ENCODE data around the gene RIPPLY3.
A peak's percentile ranks its signal among the peaks of the same experiment; 100 is the strongest.
"Not testable (repeated sequence)": the region's sequence is repeated elsewhere in the genome, so short reads cannot be mapped to it uniquely, and the experiment has no call there.

Gene RIPPLY3

GRCh38 chr21:36981977-36982700 lies 24.4 kb upstream of the RIPPLY3 start:
- no peak for DNase-seq

DNA sequence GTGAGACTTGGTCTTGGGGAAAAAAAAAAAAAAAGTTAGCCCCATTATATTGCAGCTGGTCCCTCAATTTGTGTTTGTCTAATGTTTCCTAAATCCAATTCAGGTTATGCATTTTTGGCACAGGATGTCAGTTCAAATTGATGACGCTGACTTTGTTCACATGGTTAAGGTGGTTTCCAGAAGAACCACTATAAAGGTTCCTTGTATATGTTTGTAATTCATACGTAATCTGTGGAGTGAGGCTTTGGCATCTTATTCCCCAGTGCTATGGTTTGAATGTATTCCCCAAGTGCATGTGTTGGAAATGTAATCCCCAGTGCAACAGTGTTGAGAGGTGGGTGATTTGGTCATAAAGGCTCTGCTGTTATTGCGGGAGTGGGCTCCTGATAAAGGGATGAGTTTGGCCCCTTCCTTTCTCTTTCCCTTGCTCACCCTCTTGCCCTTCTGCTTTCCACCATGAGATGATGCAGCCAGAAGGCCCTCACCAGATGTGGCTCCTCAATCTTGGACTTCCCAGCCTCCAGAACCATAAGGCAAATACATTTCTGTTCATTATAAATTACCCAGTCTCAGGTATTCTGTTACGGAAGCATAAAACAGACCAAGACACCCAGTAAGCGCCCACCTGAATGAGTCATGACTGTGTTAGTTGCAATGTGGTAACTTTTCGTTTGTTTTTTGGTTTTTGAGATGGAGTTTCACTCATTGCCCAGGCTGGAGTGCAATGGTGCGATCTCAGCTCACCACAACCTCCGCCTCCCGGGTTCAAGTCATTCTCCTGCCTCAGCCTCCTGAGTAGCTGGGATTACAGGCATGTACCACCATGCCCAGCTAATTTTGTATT lies 20.5 kb upstream of the RIPPLY3 start:
- no peak for DNase-seq

GRCh38 chr21:36987845-36988244 lies 18.7 kb upstream of the RIPPLY3 start:
- no peak for DNase-seq

DNA sequence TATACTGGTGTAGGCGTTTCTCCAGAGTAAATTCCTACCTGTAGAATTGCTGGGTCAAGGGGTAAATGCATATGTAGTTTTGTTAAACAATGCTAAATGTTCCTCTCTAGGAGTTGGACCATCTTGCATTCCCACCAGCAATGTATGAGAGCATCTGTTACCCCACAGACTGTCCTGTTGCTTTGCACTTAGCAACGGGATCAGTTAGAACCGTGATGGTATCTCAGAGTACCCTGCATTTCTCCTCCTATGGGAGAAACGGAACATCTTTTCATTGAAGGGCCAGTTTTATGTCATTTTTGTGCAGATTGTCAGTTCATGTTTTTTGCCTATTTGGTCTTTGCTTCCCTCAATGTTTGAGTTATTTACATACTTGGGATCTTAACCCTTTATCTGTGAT lies 18.0 kb upstream of the RIPPLY3 start:
- no peak for DNase-seq

- DNase-seq, result not testable (repeated sequence)
Measured at GRCh38 chr21:36989199-36989698, 17.3 kb upstream of the RIPPLY3 start.

GRCh38 chr21:36989699-36990507 lies 16.6 kb upstream of the RIPPLY3 start:
- peak; percentile 95 for DNase-seq

DNA sequence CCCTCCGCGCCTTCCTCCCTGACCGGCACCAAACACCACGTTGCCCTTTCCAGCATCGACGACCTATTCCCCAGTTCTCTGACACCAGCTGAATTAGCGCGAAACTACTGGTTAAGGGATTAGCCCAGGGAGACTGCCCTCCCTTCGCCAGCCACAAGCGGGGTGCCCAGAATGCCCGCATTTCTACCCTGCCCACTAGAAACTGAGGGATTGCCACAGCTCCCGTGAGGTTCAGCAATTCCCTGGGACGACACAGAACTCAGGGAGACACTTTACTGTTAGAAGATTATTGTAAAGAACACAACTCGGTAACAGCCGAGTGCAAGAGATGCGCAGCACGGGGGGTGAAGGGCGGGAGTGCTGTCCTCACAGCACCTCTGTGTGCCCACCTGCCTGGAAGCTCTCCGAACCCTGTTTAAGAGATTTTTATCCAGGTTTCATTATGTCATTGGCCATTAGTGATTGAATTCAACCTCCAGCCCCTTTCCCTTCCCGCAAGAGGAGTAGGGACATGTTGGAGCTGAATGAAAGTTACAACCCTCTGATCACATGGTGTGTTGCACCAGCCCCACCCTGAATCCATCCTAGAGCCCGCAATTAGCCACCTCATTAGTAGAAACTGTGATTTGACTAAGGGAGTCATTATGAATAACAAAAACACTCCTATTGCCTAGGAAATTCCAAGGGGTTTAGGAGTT lies 15.8 kb upstream of the RIPPLY3 start:
- DNase-seq, result no peak

- DNase-seq, result no peak
Measured at GRCh38 chr21:36992671-36993070, 13.8 kb upstream of the RIPPLY3 start.

GRCh38 chr21:36994501-36995158 lies 11.9 kb upstream of the RIPPLY3 start:
- DNase-seq, result no peak

DNA sequence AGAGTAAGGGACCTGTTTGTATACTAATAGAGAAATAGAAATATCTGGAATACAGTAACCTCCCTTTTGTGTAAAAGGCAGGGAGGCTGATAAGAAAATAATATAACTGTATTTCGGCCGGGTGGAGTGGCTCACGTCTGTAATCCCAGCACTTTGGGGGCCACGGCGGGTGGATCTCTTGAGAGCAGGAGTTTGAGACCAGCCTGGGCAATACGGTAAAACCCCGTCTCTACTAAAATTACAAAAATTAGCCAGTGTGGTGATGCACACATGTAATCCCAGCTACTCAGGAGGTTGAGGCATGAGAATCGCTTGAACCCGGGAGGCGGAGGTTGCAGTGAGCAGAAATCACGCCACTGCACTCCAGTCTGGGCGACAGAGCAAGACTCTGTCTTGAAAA lies 11.2 kb upstream of the RIPPLY3 start:
- DNase-seq, result not testable (repeated sequence)

DNA sequence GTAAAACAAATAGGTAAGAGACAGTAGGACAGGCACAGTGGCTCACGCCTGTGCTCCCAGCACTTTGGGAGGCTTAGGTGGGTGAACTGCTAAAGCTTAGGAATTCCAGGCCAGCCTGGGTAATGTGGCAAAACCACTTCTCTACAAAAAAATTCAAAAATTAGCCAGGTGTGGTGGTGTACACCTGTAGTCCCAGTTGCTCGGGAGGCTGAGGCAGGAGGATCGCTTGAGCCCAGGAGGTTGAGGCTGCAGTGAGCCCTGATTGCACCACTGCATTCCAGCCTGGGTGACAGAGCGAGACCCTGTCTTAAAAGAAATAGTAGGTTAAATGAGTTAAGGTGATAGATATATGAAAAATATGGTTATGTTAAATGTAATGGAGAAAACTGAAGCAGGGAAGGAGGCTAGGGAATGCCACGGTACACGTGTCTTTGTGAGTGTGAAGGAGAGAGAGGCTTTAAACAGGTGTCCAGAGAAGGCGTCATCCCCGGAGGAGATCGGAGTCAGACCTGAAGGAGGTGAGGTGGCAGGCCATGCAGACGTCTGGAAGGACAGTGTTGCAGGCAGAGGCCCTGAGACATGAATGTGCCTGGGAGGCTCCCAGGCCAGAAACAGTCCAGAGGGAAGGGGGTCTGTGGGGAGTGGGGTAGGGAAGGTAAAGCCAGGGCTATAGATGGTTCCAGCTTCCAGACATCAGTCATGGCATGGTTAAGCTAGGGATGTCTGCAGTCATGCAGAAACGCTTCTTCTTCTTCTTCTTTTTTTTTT lies 7.2 kb upstream of the RIPPLY3 start:
- DNase-seq, result no peak

- no peak for DNase-seq
Measured at GRCh38 chr21:37000381-37000780, 6.1 kb upstream of the RIPPLY3 start.

- DNase-seq, result no peak
Measured at GRCh38 chr21:37001441-37001840, 5.1 kb upstream of the RIPPLY3 start.

GRCh38 chr21:37002851-37003250 lies 3.7 kb upstream of the RIPPLY3 start:
- not testable (repeated sequence) for DNase-seq

GRCh38 chr21:37003917-37004316 lies 2.6 kb upstream of the RIPPLY3 start:
- DNase-seq, result not testable (repeated sequence)

GRCh38 chr21:37005548-37006485 lies 685 bp upstream of the RIPPLY3 start:
- DNase-seq, result no peak

GRCh38 chr21:37008724-37009123 lies 2.2 kb downstream of the RIPPLY3 start:
- no peak for DNase-seq

DNA sequence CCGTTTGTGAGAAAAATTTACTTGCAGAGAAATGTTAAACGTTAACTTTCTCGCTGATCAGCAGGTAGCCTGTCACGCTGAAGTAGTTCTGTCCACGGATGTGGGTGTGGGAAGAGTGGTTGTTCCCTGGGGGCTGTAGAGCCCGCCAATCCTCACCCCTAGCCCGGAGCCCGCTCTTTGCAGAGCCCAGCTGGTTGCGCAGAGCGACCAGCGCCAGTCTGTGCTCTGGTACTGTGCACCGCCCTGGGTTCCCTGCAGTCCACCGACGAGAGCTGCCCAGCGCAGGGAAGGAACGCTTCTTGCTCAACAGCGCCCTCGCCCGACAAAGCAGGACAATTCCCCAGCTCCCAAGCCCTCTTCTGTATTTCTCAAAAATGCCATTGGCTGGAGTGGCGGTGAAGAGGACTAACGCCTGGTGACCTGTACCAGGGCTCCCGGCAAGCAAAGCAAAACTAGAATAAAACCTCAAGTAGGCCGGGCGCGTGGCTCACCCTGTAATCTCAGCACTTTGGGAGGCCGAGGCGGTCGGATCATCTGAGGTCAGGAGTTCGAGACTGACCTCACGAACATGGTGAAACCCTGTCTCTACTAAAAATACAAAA lies 3.3 kb downstream of the RIPPLY3 start:
- DNase-seq, result peak; percentile 87

DNA sequence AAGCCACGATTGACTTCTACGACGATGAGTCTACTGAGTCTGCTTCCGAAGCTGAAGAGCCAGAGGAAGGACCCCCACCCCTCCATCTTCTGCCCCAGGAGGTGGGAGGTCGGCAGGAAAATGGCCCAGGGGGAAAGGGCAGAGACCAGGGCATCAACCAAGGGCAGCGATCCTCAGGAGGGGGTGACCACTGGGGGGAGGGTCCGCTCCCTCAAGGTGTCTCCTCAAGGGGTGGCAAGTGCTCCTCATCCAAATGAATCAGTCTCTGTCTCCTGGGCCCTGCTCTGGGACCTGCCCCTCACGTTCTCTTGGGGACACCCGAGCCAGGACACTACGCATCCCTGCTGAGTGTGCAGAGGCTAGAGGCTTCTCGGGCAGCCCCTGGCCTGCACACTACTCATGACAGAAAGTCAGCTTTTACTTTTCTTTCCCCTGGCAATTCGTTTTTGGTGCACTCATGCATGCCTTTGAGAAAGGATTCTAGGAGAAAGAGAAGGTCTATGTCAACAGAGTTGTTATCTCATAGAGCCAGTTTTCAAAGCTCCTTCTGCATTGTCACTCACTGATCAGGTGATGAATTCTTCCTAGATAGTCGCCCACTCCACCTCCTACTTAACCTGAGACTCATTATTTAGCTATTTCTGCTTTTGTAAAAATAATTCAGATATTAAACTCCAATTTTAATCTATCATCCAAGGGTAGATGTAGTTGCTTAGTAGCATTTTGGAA lies 11.6 kb downstream of the RIPPLY3 start:
- no peak for DNase-seq

All from femur (tissue), 1 donor.